HepG2 (cell line): ENCODE results near the gene POLR1H. TPM values are rescaled to one million over a fixed set of nuclear protein-coding genes. Genes with fewer than 3 reads are reported as not detected.
A peak's percentile ranks its signal among the peaks of the same experiment; 100 is the strongest.

Source experiments
- BORCS8-MEF2B ChIP-seq: sonication (generic); formaldehyde crosslinking; IDR thresholded peaks from 2 replicates; pipeline ENCODE4 v1.8.0; 2022; ENCODE audit warnings: mild to moderate bottlenecking, missing genetic modification reagents
- HDAC1 ChIP-seq: sonication (generic); formaldehyde crosslinking; IDR thresholded peaks from 2 replicates; pipeline ENCODE4 v1.5.1; 2020; ENCODE audit warnings: mild to moderate bottlenecking, missing genetic modification reagents
- HDAC2 ChIP-seq: sonication (generic); formaldehyde crosslinking; IDR thresholded peaks from 2 replicates; pipeline ENCODE4 v1.4.0; 2020; ENCODE audit warnings: missing genetic modification reagents
- KMT2A ChIP-seq: sonication (generic); formaldehyde crosslinking; IDR thresholded peaks from 2 replicates; pipeline ENCODE4 v1.4.0; 2020; ENCODE audit warnings: missing genetic modification reagents
- SIN3B ChIP-seq: fragments of 150-350 bp; IDR thresholded peaks from 2 replicates; pipeline ENCODE4 v1.6.1; 2014; ENCODE audit warnings: low read length
- ZMAT3 ChIP-seq: sonication (generic); formaldehyde crosslinking; conservative IDR thresholded peaks from 2 replicates; pipeline ENCODE4 v1.7.0; 2021; ENCODE audit warnings: missing genetic modification reagents
- ZNF143 ChIP-seq: sonication (generic); formaldehyde crosslinking; IDR thresholded peaks from 2 replicates; pipeline ENCODE4 v1.4.0; 2020; ENCODE audit warnings: missing genetic modification reagents
- ZNF20 ChIP-seq: sonication (generic); formaldehyde crosslinking; IDR thresholded peaks from 2 replicates; pipeline ENCODE4 v1.4.0; 2020; ENCODE audit warnings: mild to moderate bottlenecking, moderate library complexity, missing genetic modification reagents
- ZNF350 ChIP-seq: sonication (generic); formaldehyde crosslinking; IDR thresholded peaks from 2 replicates; pipeline ENCODE4 v1.4.0; 2020; ENCODE audit warnings: mild to moderate bottlenecking, low read depth, missing genetic modification reagents, borderline replicate concordance
- ZNF501 ChIP-seq: sonication (generic); formaldehyde crosslinking; IDR thresholded peaks from 2 replicates; pipeline ENCODE4 v1.5.1; 2020; ENCODE audit warnings: mild to moderate bottlenecking, moderate library complexity, missing genetic modification reagents
- ZNF550 ChIP-seq: sonication (generic); formaldehyde crosslinking; IDR thresholded peaks from 2 replicates; pipeline ENCODE4 v1.4.0; 2020; ENCODE audit warnings: mild to moderate bottlenecking, missing genetic modification reagents, borderline replicate concordance
- ZNF607 ChIP-seq: sonication (generic); formaldehyde crosslinking; IDR thresholded peaks from 2 replicates; pipeline ENCODE4 v1.5.1; 2020; ENCODE audit warnings: missing genetic modification reagents, mild to moderate bottlenecking, borderline replicate concordance
- ZNF781 ChIP-seq: sonication (generic); formaldehyde crosslinking; IDR thresholded peaks from 2 replicates; pipeline ENCODE4 v1.5.1; 2020; ENCODE audit warnings: borderline replicate concordance, mild to moderate bottlenecking, missing genetic modification reagents; ENCODE audit errors: not compliant biosample characterization
- ZNF83 ChIP-seq: sonication (generic); formaldehyde crosslinking; IDR thresholded peaks from 2 replicates; pipeline ENCODE4 v1.4.0; 2020; ENCODE audit warnings: missing genetic modification reagents, mild to moderate bottlenecking, borderline replicate concordance
- polyA plus RNA-seq, 8 experiments: library from polyadenylated mRNA; depleted of rRNA in 3 of 8; stranded (reverse) in 7 of 8; unstranded in 1 of 8; fragments of >200 nt; fragmentation: Illumina TruSeq in 4 of 8; extraction: Trizol in 4 of 8; gene quantifications; 2 replicates each; pipeline versions ENCODE4 v1.2.1 to v1.2.3, GENCODE V29; 2011 to 2016; ENCODE audit warnings: low read depth in 4 of 8, missing spikeins in 1 of 8, mixed read lengths in 1 of 8; ENCODE audit not compliant: insufficient read depth in 1 of 8
- total RNA-seq, 5 experiments: library from RNA; depleted of rRNA; stranded (reverse); fragments of >200 nt; fragmentation: Illumina TruSeq; extraction: Trizol; gene quantifications; 2 replicates each; pipeline ENCODE4 v1.2.3, GENCODE V29; 2016; ENCODE audit warnings: low read depth in 1 of 5
- TF ChIP-seq, protein P1 (sequence below): sonication (generic); formaldehyde crosslinking; conservative IDR thresholded peaks from 2 replicates; pipeline ENCODE4 v1.8.0; 2022; ENCODE audit warnings: mild to moderate bottlenecking, moderate library complexity, missing genetic modification reagents
- TF ChIP-seq, protein P2 (sequence below): sonication (generic); formaldehyde crosslinking; IDR thresholded peaks from 2 replicates; pipeline ENCODE4 v1.8.1; 2023; ENCODE audit warnings: missing genetic modification reagents, inconsistent platforms, borderline replicate concordance
- TF ChIP-seq, protein P3 (sequence below): sonication (generic); formaldehyde crosslinking; IDR thresholded peaks from 2 replicates; pipeline ENCODE4 v1.8.1; 2023; ENCODE audit warnings: mild to moderate bottlenecking, inconsistent platforms, moderate library complexity, missing genetic modification reagents, borderline replicate concordance
- TF ChIP-seq, protein P4 (sequence below): IDR thresholded peaks from 2 replicates; pipeline ENCODE4 v1.6.1; 2016; ENCODE audit warnings: mild to moderate bottlenecking
- TF ChIP-seq, protein P5 (sequence below): sonication (generic); formaldehyde crosslinking; IDR thresholded peaks from 2 replicates; pipeline ENCODE4 v1.5.0; 2020; ENCODE audit warnings: missing genetic modification reagents

POLR1H gene
- total and polyA plus RNA-seq, 2 of the 13 experiments (the other 11 are each of a cell fraction or from before 2014, with no cell fraction given): 61.4 to 79.8 TPM

GRCh38 chr6:30075094-30075789, 14.2 kb downstream of the POLR1H start, which contains the start of gene RNF39 (continued):
- TF ChIP-seq, protein P1, sequence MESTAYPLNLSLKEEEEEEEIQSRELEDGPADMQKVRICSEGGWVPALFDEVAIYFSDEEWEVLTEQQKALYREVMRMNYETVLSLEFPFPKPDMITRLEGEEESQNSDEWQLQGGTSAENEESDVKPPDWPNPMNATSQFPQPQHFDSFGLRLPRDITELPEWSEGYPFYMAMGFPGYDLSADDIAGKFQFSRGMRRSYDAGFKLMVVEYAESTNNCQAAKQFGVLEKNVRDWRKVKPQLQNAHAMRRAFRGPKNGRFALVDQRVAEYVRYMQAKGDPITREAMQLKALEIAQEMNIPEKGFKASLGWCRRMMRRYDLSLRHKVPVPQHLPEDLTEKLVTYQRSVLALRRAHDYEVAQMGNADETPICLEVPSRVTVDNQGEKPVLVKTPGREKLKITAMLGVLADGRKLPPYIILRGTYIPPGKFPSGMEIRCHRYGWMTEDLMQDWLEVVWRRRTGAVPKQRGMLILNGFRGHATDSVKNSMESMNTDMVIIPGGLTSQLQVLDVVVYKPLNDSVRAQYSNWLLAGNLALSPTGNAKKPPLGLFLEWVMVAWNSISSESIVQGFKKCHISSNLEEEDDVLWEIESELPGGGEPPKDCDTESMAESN: 0 out of 2 replicates have a peak, but pooled peaks have one; percentile 52
- TF ChIP-seq HDAC1 (CRISPR knock-in tag) (0 out of 2 replicates have a peak, but pooled peaks have one; percentile 33), ZMAT3 (CRISPR knock-in tag) (no peak), ZNF143 (CRISPR knock-in tag) (no peak; the same call in 1 of the 2 replicates), ZNF20 (peak; percentile 28; the same call in 1 of the 2 replicates), ZNF781 (CRISPR knock-in tag) (no peak), ZNF550 (CRISPR knock-in tag) (peak; percentile 46; the same call in 1 of the 2 replicates), ZNF350 (CRISPR knock-in tag) (peak; percentile 72; the same call in 1 of the 2 replicates), ZNF607 (peak; percentile 50; the same call in 1 of the 2 replicates), KMT2A (CRISPR knock-in tag) (peak; percentile 23; the same call in 1 of the 2 replicates), ZNF83 (CRISPR knock-in tag) (peak; percentile 85; the same call in 1 of the 2 replicates), HDAC2 (CRISPR knock-in tag) (0 out of 2 replicates have a peak, but pooled peaks have one; percentile 5), ZNF501 (CRISPR knock-in tag) (peak; percentile 46; the same call in 1 of the 2 replicates), SIN3B (no peak), BORCS8-MEF2B (CRISPR knock-in tag) (peak; percentile 50; the same call in 1 of the 2 replicates)
- TF ChIP-seq, protein P2, sequence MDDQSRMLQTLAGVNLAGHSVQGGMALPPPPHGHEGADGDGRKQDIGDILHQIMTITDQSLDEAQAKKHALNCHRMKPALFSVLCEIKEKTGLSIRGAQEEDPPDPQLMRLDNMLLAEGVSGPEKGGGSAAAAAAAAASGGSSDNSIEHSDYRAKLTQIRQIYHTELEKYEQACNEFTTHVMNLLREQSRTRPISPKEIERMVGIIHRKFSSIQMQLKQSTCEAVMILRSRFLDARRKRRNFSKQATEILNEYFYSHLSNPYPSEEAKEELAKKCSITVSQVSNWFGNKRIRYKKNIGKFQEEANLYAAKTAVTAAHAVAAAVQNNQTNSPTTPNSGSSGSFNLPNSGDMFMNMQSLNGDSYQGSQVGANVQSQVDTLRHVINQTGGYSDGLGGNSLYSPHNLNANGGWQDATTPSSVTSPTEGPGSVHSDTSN (CRISPR knock-in tag): no peak
- TF ChIP-seq, protein P3, sequence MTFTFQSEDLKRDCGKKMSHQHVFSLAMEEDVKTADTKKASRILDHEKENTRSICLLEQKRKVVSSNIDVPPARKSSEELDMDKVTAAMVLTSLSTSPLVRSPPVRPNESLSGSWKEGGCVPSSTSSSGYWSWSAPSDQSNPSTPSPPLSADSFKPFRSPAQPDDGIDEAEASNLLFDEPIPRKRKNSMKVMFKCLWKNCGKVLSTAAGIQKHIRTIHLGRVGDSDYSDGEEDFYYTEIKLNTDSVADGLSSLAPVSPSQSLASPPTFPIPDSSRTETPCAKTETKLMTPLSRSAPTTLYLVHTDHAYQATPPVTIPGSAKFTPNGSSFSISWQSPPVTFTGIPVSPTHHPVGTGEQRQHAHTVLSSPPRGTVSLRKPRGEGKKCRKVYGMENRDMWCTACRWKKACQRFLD (CRISPR knock-in tag): peak; percentile 71; the same call in 1 of the 2 replicates
- TF ChIP-seq, protein P4, sequence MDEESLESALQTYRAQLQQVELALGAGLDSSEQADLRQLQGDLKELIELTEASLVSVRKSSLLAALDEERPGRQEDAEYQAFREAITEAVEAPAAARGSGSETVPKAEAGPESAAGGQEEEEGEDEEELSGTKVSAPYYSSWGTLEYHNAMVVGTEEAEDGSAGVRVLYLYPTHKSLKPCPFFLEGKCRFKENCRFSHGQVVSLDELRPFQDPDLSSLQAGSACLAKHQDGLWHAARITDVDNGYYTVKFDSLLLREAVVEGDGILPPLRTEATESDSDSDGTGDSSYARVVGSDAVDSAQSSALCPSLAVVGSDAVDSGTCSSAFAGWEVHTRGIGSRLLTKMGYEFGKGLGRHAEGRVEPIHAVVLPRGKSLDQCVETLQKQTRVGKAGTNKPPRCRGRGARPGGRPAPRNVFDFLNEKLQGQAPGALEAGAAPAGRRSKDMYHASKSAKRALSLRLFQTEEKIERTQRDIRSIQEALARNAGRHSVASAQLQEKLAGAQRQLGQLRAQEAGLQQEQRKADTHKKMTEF: peak; percentile 41; the same call in 1 of the 2 replicates
- TF ChIP-seq, protein P5, sequence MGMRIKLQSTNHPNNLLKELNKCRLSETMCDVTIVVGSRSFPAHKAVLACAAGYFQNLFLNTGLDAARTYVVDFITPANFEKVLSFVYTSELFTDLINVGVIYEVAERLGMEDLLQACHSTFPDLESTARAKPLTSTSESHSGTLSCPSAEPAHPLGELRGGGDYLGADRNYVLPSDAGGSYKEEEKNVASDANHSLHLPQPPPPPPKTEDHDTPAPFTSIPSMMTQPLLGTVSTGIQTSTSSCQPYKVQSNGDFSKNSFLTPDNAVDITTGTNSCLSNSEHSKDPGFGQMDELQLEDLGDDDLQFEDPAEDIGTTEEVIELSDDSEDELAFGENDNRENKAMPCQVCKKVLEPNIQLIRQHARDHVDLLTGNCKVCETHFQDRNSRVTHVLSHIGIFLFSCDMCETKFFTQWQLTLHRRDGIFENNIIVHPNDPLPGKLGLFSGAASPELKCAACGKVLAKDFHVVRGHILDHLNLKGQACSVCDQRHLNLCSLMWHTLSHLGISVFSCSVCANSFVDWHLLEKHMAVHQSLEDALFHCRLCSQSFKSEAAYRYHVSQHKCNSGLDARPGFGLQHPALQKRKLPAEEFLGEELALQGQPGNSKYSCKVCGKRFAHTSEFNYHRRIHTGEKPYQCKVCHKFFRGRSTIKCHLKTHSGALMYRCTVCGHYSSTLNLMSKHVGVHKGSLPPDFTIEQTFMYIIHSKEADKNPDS (CRISPR knock-in tag): no peak; the same call in 1 of the 2 replicates
